Bronchial epithelial cell (primary cell): ENCODE results near the gene HTRA1. TPM values are rescaled to one million over a fixed set of nuclear protein-coding genes. Genes with fewer than 3 reads are reported as not detected.

Experiments used
- DNase-seq: peaks from one replicate; pipeline ENCODE4 v3.0.0-alpha.2; 2010; ENCODE audit warnings: low read depth
- FAIRE-seq: peaks from 2 replicates; lab custom pipeline; 2011; peaks lifted over from hg19 to GRCh38; lab: Jason Lieb, UNC
- H3K27me3 ChIP-seq: 2 replicates; pipeline ENCODE4 v1.5.1; 2011; ENCODE audit warnings: low read length; ENCODE audit not compliant: control insufficient read depth, insufficient read depth
- H3K36me3 ChIP-seq: 2 replicates; pipeline ENCODE4 v1.5.1; 2011; ENCODE audit warnings: low read length; ENCODE audit not compliant: control insufficient read depth, insufficient read depth
- H3K4me3 ChIP-seq: 2 replicates; pipeline ENCODE4 v1.5.1; 2011; ENCODE audit warnings: mild to moderate bottlenecking, low read depth, low read length, control low read depth
- total RNA-seq: library from RNA; depleted of rRNA; stranded (reverse); fragments of >200 nt; gene quantifications from 2 replicates; pipeline ENCODE4 v1.2.1, GENCODE V29; 2014
- TF ChIP-seq, protein P1 (sequence below): IDR thresholded peaks from 2 replicates; pipeline ENCODE4 v1.5.1; 2011; ENCODE audit warnings: mild to moderate bottlenecking, moderate library complexity, low read length, control low read depth, inconsistent platforms; ENCODE audit not compliant: insufficient read depth, severe bottlenecking

The HTRA1 gene
- total RNA-seq, 1 donor from 2014 or later = 80.3 TPM

DNA sequence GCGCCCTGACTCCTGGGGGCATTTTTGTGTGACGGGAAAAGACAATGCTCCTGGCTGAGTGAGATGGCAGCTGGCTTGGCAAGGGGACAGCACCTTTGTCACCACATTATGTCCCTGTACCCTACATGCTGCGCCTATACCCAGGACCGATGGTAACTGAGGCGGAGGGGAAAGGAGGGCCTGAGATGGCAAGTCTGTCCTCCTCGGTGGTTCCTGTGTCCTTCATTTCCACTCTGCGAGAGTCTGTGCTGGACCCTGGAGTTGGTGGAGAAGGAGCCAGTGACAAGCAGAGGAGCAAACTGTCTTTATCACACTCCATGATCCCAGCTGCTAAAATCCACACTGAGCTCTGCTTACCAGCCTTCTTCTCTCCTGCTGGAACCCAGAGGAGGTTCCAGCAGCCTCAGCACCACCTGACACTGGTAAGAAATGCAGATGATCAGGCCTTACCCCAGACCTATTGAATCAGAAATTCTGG is 6.7 kb upstream of the HTRA1 start, which contains the start of gene ARMS2:
Gene ARMS2 (plus strand): TSS at position 51 of the 478 bp plus-strand sequence. CDS start 75 bp downstream, at position 126.
- DNase-seq = no peak
- Histone ChIP-seq H3K4me3 (no peak within 1 kb of the TSS), H3K36me3 (no peaks in the 10 kb centered on the region), H3K27me3 (peaks cover 2% of the 10 kb centered on the region)
- TF ChIP-seq, protein P1, sequence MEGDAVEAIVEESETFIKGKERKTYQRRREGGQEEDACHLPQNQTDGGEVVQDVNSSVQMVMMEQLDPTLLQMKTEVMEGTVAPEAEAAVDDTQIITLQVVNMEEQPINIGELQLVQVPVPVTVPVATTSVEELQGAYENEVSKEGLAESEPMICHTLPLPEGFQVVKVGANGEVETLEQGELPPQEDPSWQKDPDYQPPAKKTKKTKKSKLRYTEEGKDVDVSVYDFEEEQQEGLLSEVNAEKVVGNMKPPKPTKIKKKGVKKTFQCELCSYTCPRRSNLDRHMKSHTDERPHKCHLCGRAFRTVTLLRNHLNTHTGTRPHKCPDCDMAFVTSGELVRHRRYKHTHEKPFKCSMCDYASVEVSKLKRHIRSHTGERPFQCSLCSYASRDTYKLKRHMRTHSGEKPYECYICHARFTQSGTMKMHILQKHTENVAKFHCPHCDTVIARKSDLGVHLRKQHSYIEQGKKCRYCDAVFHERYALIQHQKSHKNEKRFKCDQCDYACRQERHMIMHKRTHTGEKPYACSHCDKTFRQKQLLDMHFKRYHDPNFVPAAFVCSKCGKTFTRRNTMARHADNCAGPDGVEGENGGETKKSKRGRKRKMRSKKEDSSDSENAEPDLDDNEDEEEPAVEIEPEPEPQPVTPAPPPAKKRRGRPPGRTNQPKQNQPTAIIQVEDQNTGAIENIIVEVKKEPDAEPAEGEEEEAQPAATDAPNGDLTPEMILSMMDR = no peak
- FAIRE-seq = no peak

DNA sequence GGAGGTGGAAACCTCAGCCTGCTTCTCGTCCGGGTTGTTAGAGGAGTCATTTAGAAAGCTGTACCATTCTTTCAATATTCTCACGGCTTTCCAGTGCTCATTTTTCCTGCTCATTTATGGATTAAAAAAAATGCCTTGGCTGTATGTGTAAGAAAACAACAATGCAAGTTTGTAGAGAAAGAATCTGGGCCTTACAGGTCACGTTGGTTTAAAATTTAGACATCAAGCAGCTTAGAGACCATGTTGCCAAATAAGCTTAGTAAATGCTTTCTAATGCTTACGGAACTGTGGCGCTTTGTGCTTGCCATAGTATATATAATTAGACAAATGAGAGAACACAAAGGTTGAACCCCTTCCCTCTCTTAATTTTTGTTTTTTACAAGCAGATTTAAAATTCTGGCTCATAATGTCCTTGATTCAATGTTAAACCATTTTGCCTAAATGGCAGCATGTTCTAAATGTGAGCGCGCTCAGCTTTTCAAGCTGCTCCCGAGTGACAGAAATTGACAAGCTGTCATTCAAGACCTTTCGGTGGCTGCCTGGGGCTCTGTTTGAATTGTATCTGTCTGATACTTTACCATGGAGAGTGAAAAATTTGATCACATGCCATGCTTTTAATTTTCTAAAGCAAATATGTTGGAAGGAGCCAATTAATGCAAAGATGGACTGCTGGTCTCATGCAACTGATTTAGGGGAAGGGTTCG is 5.8 kb upstream of the HTRA1 start:
- Histone ChIP-seq H3K27me3 (peaks cover 2% of the 10 kb centered on the region), H3K4me3 (no peak overlapping the region), H3K36me3 (no peaks in the 10 kb centered on the region)
- TF ChIP-seq, protein P1 = no peak
- FAIRE-seq (no peak), DNase-seq (no peak)

DNA sequence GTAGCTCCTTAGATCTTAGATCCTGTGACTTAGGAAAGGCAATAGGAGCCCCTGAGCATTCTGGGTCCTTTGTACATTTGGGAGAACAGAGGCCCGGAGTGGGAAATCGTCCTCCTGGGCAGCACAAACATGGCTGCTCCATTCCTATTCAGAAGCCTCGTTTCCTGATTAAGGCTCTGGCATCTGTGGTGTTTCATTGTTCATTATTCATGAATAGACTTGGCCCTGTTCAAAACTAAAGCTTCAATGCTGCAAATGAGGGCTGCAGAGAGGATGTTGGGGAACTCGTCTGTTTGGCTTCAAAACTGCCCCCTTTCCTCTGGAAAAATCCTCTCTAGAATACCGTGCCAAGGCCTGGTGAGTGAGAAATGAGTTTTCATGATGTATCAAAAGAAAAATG is 3.4 kb upstream of the HTRA1 start:
- TF ChIP-seq, protein P1 = no peak
- FAIRE-seq = no peak
- Histone ChIP-seq H3K36me3 (no peaks in the 10 kb centered on the region), H3K27me3 (peaks cover 2% of the 10 kb centered on the region), H3K4me3 (no peak overlapping the region)
- no peak for DNase-seq

DNA sequence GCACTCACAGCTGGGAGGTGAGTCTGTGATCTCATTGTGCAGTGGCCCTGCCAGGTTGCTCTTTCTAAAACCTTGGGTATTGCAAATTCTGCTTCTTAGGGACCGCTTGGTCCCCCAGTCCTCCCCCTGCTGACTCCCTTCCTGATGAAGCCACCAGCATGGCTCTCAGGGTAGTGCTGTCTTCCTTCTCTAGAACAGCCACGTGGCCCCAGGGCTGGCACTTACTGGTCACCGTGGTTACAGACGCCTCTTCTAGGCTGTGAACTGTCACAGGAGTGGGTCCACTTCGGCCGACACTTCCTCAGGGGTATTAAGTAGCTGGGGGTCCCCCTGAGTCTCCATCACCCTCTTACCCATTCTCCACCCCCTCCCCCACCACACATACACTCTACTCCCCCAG is 2.7 kb upstream of the HTRA1 start:
- Histone ChIP-seq H3K36me3 (no peaks in the 10 kb centered on the region), H3K27me3 (peaks cover 2% of the 10 kb centered on the region), H3K4me3 (no peak overlapping the region)
- no peak for FAIRE-seq
- DNase-seq = no peak
- TF ChIP-seq, protein P1 = no peak

DNA sequence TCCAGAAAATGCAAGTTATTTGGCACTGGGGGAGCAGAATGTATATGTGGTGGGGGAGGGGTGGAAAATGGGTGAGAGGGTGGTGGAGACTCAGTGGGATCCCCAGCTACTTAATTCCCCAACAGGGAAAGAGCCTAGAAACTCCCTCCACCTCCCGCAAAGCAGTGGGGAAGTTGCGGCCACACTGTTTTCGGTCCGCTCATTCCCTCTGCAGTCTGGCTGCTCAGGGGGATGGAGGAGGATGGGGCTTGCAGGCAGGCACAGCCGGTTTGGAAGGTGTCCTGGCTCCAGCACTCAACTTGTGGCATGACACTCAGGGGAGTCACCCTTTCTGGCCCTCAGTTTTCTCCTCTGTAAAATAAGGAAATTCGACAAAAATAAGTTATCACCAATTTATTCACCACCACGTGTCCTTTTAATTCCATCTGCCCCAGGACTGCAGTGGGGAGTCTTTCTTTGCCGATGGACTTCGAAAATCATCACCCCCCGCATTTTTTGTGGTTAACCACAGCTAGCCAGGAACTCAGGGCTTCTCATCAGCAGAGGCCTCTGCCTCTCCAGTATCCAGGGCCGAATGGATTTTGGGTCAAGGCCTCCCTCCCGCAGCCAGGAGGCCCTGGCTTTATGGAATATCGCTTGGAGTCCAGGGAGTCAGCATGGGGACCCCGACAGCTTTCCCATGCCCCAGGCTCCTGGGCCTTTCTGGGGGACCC is 1.6 kb upstream of the HTRA1 start:
- FAIRE-seq (no peak), DNase-seq (no peak)
- TF ChIP-seq, protein P1 = no peak
- Histone ChIP-seq H3K27me3 (peaks cover 2% of the 10 kb centered on the region), H3K4me3 (no peak overlapping the region), H3K36me3 (no peaks in the 10 kb centered on the region)
